Endothelial cell (in vitro differentiated cells): Measurements from ENCODE around the gene MYH2. TPM values are rescaled to one million over a fixed set of nuclear protein-coding genes. Genes with fewer than 3 reads are reported as not detected.
A peak's percentile ranks its signal among the peaks of the same experiment; 100 is the strongest.
"Not testable (repeated sequence)": the region's sequence is repeated elsewhere in the genome, so short reads cannot be mapped to it uniquely, and the experiment has no call there.

Source experiments
- DNase-seq: peaks from one replicate; pipeline ENCODE4 v3.0.0; 2021; ENCODE audit warnings: low spot score
- H3K27ac Mint-ChIP-seq: one replicate; pipeline ENCODE4 v1.8.0; 2021; ENCODE audit warnings: mixed read lengths, inconsistent platforms; ENCODE audit not compliant: unreplicated experiment
- H3K27me3 Mint-ChIP-seq: one replicate; pipeline ENCODE4 v1.8.0; 2021; ENCODE audit warnings: mild to moderate bottlenecking, moderate library complexity, mixed read lengths, inconsistent platforms; ENCODE audit not compliant: unreplicated experiment
- H3K36me3 Mint-ChIP-seq: one replicate; pipeline ENCODE4 v1.8.0; 2021; ENCODE audit warnings: mild to moderate bottlenecking, low read depth, mixed read lengths, inconsistent platforms; ENCODE audit not compliant: unreplicated experiment
- H3K4me1 Mint-ChIP-seq: one replicate; pipeline ENCODE4 v1.8.0; 2021; ENCODE audit warnings: mild to moderate bottlenecking, mixed read lengths, inconsistent platforms; ENCODE audit not compliant: unreplicated experiment
- H3K4me3 Mint-ChIP-seq: one replicate; pipeline ENCODE4 v1.8.0; 2021; ENCODE audit warnings: mild to moderate bottlenecking, mixed read lengths, inconsistent platforms; ENCODE audit not compliant: unreplicated experiment
- H3K9me3 Mint-ChIP-seq: one replicate; pipeline ENCODE4 v1.8.0; 2021; ENCODE audit warnings: mixed read lengths, inconsistent platforms; ENCODE audit not compliant: unreplicated experiment
- total RNA-seq: library from RNA; stranded (reverse); fragmentation: NEBNext Ultra II Directional; extraction: Animal tissue kit (Norgen Biotek cat#: 25700); gene quantifications from one replicate; pipeline ENCODE4 v1.2.1, GENCODE V29; 2021; ENCODE audit not compliant: unreplicated experiment
- TF ChIP-seq, protein P1 (sequence below): fragments of 200-600 bp; sonication (generic); IDR thresholded peaks from one replicate; pipeline ENCODE4 v1.5.0; 2021; ENCODE audit warnings: antibody characterized with exemption; ENCODE audit not compliant: unreplicated experiment

The MYH2 gene
- total RNA-seq, 1 donor from 2014 or later = 0.69 TPM

DNA sequence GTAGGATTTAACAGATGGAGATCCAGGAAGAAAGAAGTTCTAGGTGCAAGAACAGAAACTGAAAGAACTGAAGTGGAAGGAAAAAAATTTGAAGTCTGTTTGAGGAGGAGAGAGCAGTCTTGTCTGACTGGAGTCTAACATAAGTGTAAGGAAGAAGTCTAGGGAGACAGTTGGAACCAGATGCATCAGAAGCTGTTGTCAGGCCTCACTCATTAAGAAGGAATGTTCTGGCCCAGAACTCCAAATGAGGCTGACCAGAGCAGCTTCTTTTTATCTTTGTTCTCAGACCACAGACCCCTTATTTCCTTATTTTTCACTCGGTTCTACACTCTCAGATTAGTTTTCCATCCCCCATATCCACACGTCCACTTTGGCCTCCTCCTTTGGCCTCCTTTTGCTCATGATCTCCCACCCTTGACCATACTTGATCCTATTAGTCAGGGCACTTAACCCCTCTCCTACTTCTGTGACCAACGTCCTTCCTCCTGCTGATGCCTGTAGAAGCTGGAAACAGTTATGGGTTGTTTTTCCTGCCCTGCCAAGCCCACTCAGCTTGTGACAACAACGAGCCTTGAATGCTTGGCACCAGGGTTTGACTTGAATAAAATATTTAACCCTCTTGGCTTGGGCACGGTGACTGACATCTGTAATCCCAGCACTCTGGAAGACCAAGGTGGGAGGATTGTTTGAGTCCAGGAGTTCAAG is 7.0 kb upstream of the MYH2 start:
- H3K9me3 Mint-ChIP-seq = no peaks in the 10 kb centered on the region
- no peak overlapping the region for H3K4me3 Mint-ChIP-seq
- DNase-seq = no peak
- peaks cover 5% of the 10 kb centered on the region for H3K27me3 Mint-ChIP-seq
- H3K27ac Mint-ChIP-seq = no peak overlapping the region
- TF ChIP-seq, protein P1, sequence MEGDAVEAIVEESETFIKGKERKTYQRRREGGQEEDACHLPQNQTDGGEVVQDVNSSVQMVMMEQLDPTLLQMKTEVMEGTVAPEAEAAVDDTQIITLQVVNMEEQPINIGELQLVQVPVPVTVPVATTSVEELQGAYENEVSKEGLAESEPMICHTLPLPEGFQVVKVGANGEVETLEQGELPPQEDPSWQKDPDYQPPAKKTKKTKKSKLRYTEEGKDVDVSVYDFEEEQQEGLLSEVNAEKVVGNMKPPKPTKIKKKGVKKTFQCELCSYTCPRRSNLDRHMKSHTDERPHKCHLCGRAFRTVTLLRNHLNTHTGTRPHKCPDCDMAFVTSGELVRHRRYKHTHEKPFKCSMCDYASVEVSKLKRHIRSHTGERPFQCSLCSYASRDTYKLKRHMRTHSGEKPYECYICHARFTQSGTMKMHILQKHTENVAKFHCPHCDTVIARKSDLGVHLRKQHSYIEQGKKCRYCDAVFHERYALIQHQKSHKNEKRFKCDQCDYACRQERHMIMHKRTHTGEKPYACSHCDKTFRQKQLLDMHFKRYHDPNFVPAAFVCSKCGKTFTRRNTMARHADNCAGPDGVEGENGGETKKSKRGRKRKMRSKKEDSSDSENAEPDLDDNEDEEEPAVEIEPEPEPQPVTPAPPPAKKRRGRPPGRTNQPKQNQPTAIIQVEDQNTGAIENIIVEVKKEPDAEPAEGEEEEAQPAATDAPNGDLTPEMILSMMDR = no peak
- no peaks in the 10 kb centered on the region for H3K36me3 Mint-ChIP-seq
- no peaks in the 10 kb centered on the region for H3K4me1 Mint-ChIP-seq

DNA sequence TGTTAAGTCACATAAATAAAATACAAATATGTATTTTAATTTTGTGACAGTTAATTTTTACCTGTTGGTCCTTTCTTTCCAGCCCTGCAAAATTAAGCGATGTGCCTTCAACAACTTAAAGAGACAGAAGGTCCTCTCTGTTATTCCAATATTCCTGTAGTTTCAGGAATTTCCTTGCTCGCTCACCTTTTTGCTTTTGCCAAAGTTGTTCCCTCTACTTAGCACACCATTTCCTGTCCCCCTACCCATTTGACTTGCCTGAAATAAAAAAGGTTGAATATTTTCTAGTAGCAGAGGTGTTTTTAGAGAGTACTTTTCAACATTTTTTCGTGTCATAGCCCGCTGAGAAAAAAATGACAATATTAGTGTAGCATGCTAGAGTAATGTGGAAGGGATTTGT is 556 bp upstream of the MYH2 start:
- Mint-ChIP-seq H3K4me3 (no peak overlapping the region), H3K4me1 (peaks cover 10% of the 10 kb centered on the region), H3K9me3 (no peaks in the 10 kb centered on the region), H3K36me3 (no peaks in the 10 kb centered on the region), H3K27ac (peak overlapping the region; percentile 3), H3K27me3 (peaks cover 5% of the 10 kb centered on the region)
- DNase-seq = no peak
- TF ChIP-seq, protein P1 = no peak

DNA sequence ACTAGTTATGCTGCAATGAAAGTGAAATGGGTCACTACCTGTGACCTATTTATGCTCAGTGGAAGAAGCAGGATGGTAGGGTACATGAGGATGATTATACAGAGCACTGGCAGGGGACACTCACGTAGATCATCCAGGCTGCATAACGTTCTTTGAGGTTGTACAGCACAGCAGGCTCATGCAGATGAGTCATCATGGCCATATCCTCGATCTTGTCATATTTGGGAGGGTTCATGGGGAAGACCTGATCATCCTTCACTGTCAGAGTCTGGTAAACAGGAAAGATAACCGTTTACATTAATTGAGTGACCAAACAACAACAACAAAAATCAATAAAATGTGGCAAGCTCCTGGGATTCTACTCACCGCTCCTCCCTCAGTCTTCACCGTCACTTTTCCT is 2.1 kb downstream of the MYH2 start:
- Mint-ChIP-seq H3K27ac (no peak overlapping the region), H3K4me3 (no peak overlapping the region), H3K36me3 (no peaks in the 10 kb centered on the region)

DNA sequence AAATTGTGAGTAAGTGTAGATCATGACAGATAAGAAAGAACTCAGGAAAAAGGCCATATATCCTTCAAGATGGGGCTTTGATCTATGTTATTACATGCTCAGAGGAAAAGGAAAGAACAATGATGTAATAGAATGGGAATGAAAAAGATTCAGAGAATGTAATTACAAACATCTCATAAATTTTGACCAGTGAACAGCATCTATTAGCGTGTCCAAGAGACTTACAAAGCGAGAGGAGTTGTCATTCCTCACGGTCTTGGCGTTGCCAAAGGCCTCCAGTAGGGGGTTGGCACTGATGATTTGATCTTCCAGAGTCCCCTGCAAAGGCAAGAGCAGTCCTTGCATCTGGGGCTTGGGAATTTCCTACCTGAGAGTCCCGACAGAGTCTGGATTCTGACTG is 6.0 kb downstream of the MYH2 start:
- H3K9me3 Mint-ChIP-seq, H3K27me3 Mint-ChIP-seq, DNase-seq, H3K4me3 Mint-ChIP-seq, H3K27ac Mint-ChIP-seq, H3K4me1 Mint-ChIP-seq: not testable (repeated sequence)
- H3K36me3 Mint-ChIP-seq = peaks cover 12% of the 10 kb centered on the region

More for the DNA sequence above, 2.1 kb downstream of the MYH2 start:
- TF ChIP-seq, protein P1 = no peak
- Mint-ChIP-seq H3K4me1 (peaks cover 10% of the 10 kb centered on the region), H3K9me3 (no peaks in the 10 kb centered on the region), H3K27me3 (no peaks in the 10 kb centered on the region)
- DNase-seq = no peak

DNA sequence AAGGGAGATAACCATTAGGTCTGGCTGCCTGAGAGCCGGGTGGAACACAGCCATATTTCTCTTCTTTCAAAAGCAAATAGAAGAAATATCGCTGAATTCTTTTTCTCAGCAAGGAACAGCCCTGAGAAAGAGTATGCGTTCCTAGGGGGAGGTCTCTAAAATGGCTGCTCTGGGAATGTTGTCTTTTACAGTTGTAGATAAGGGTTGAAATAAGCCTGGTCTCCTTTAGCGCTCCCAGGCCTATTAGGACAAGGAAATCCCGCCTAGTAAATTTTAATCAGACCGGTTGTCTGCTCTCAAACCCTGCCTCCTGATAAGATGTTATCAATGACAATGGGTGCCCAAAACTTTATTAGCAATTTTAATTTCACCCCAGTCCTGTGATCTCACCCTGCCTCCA is 8.3 kb downstream of the MYH2 start:
- not testable (repeated sequence) for H3K27me3 Mint-ChIP-seq, H3K27ac Mint-ChIP-seq, H3K4me3 Mint-ChIP-seq, H3K9me3 Mint-ChIP-seq, H3K4me1 Mint-ChIP-seq, DNase-seq
- peaks cover 12% of the 10 kb centered on the region for H3K36me3 Mint-ChIP-seq

DNA sequence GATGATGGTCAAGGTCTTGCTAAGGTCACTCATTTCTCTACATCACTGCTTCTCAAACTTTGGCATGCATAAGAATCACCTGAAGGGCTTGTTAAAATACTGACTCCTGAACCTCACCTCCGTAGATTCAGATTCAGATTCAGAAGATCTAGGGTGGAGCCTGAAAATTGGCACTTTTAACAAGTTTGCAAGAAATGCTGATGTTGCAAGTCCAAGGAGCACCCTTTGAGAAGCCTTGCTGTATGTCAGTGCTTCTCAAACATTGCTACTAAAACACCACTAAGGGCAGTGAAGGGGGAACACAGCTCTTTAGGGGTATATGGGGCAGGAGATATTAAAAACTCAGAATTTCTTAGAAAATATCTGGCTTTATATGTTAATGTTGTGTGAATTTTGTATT is 17.4 kb downstream of the MYH2 start:
- no peaks in the 10 kb centered on the region for H3K9me3 Mint-ChIP-seq
- no peaks in the 10 kb centered on the region for H3K4me1 Mint-ChIP-seq
- no peak for DNase-seq
- H3K27ac Mint-ChIP-seq = no peak overlapping the region
- TF ChIP-seq, protein P1 = no peak
- H3K4me3 Mint-ChIP-seq = no peak overlapping the region
- H3K36me3 Mint-ChIP-seq = no peaks in the 10 kb centered on the region
- H3K27me3 Mint-ChIP-seq = no peaks in the 10 kb centered on the region
